Measurements from ENCODE around the gene HS3ST5.

- no peak for TF ChIP-seq POLR2AphosphoS5 (IDR thresholded peaks at IDR 0.05)
- peak in 2 of 4 experiments; percentile 26 to 30 for TF ChIP-seq CTCF (IDR thresholded peaks at IDR 0.05)
- no peak for TF ChIP-seq POLR2A (IDR thresholded peaks at IDR 0.05)
Measured at GRCh38 chr6:114342826-114343781, at the start of gene HS3ST5.

Measured in sigmoid colon (tissue), 4 donors.